Tibial nerve (tissue), 4 donors: ENCODE data around the gene GALNS. TPM values are rescaled to one million over a fixed set of nuclear protein-coding genes. Genes with fewer than 3 reads are reported as not detected.

Experiments
- DNase-seq, 2 donors: peaks; one replicate each; pipeline ENCODE4 v3.0.0-alpha.2; 2019; ENCODE audit warnings: low spot score in 2 of 2
- H3K27ac ChIP-seq, 4 donors: fragments of 200-600 bp; sonication (generic) in 3 of 4; one replicate each; pipeline ENCODE4 v1.5.1; 2017 to 2019; ENCODE audit warnings: mild to moderate bottlenecking in 1 of 4
- H3K27me3 ChIP-seq, 2 donors: fragments of 200-600 bp; sonication (generic) in 1 of 2; one replicate each; pipeline versions ENCODE4 v1.5.1 to v1.6.0; 2017 to 2019
- H3K36me3 ChIP-seq, 3 donors: fragments of 200-600 bp; sonication (generic); one replicate each; pipeline ENCODE4 v1.5.1; 2018 to 2019
- H3K4me1 ChIP-seq, 4 donors: fragments of 200-600 bp; sonication (generic) in 3 of 4; one replicate each; pipeline ENCODE4 v1.5.1; 2017 to 2019
- H3K4me3 ChIP-seq, 4 donors: fragments of 200-600 bp; sonication (generic) in 3 of 4; one replicate each; pipeline ENCODE4 v1.5.1; 2017 to 2019; ENCODE audit warnings: mild to moderate bottlenecking in 1 of 4, moderate library complexity in 1 of 4
- H3K9me3 ChIP-seq, 4 donors: fragments of 200-600 bp; sonication (generic) in 3 of 4; one replicate each; pipeline ENCODE4 v1.5.1; 2017 to 2019
- EP300 ChIP-seq, 2 donors: sonication (generic); formaldehyde crosslinking; IDR thresholded peaks; one replicate each; pipeline ENCODE4 v1.6.1; 2017; ENCODE audit warnings: antibody characterized with exemption in 2 of 2, mild to moderate bottlenecking in 1 of 2
- POLR2A ChIP-seq, 2 donors: fragments of 450-650 bp; IDR thresholded peaks; one replicate each; pipeline ENCODE4 v1.6.1; 2017; ENCODE audit warnings: antibody characterized with exemption in 2 of 2, mild to moderate bottlenecking in 2 of 2, moderate library complexity in 2 of 2
- WGBS, 2 donors: methylation state at CpG; one replicate each; pipeline ENCODE4 v1.1.5; 2018; 5-methylcytosine and 5-hydroxymethylcytosine counted together
- total RNA-seq, 4 donors: library from RNA; depleted of rRNA; stranded (reverse); fragments of >200 nt; gene quantifications; one replicate each; pipeline ENCODE4 v1.1.0, GENCODE V29; 2016
- TF ChIP-seq, protein P1 (sequence below), 5 experiments: fragments of 200-600 bp in 3 of 5; fragments of 450-650 bp in 2 of 5; sonication (generic) in 3 of 5; IDR thresholded peaks; one replicate each; pipeline ENCODE4 v1.5.1; 2016 to 2019; ENCODE audit warnings: antibody characterized with exemption in 5 of 5, mild to moderate bottlenecking in 3 of 5, moderate library complexity in 2 of 5

The GALNS gene
- total RNA-seq, 4 donors from 2014 or later = 15.1 to 80.1 (median 43.2) TPM

DNA sequence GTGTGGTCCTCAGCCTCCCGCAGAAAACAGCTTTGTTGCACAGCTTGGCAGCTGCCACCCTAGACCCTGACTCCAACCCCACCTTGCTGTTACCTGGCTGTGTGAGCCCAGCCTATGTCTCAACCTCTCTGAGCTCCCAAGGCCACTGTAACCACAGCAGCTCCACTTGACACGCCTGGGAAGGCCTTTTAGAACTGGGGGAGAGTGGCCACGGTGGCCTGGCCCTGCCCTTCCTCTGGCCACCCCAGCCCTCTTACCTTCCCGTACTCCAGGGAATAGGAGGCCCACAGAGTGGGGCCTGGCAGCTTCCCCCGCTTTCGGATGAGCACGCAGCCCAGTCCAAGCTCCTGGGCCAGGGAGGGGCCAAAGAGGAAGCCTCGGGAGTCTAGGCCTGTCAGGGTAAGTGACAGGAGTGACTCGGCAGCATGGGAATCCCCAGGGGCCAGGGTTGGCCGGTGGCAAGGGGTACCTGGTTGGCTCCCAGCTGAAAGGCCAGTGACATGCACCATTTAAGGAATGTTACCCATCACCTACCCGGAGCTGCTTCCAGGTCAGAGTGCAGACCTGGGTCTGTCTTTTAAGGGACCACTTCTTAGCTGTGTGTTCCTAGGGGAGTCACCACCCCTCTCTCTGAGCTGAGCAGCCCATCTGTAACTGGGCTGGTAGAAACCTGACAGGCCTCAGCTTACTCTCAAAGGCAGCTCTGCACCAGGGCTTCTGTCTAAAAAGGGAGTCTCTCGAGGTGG, 46.4 kb downstream of the GALNS start:
- Histone ChIP-seq H3K36me3 (peaks cover 0 to 34% (median 0%) of the 10 kb centered on the region in 3 donors), H3K27me3 (no peaks in the 10 kb centered on the region), H3K4me1 (peaks cover 0 to 35% (median 26%) of the 10 kb centered on the region in 4 donors), H3K27ac (peak overlapping the region; percentile 84 to 95 (median 93)), H3K4me3 (peak overlapping the region; percentile 76 to 86 (median 81)), H3K9me3 (no peaks in the 10 kb centered on the region)
- TF ChIP-seq POLR2A (IDR thresholded peaks at IDR 0.05) = no peak
- no peak for TF ChIP-seq EP300 (IDR thresholded peaks at IDR 0.05)
- TF ChIP-seq, protein P1, sequence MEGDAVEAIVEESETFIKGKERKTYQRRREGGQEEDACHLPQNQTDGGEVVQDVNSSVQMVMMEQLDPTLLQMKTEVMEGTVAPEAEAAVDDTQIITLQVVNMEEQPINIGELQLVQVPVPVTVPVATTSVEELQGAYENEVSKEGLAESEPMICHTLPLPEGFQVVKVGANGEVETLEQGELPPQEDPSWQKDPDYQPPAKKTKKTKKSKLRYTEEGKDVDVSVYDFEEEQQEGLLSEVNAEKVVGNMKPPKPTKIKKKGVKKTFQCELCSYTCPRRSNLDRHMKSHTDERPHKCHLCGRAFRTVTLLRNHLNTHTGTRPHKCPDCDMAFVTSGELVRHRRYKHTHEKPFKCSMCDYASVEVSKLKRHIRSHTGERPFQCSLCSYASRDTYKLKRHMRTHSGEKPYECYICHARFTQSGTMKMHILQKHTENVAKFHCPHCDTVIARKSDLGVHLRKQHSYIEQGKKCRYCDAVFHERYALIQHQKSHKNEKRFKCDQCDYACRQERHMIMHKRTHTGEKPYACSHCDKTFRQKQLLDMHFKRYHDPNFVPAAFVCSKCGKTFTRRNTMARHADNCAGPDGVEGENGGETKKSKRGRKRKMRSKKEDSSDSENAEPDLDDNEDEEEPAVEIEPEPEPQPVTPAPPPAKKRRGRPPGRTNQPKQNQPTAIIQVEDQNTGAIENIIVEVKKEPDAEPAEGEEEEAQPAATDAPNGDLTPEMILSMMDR (IDR thresholded peaks at IDR 0.05) = no peak
- 17 to 20% methylated on average over 8 to 12 of the region's 12 CpGs for WGBS, 2 donors
- DNase-seq = no peak

DNA sequence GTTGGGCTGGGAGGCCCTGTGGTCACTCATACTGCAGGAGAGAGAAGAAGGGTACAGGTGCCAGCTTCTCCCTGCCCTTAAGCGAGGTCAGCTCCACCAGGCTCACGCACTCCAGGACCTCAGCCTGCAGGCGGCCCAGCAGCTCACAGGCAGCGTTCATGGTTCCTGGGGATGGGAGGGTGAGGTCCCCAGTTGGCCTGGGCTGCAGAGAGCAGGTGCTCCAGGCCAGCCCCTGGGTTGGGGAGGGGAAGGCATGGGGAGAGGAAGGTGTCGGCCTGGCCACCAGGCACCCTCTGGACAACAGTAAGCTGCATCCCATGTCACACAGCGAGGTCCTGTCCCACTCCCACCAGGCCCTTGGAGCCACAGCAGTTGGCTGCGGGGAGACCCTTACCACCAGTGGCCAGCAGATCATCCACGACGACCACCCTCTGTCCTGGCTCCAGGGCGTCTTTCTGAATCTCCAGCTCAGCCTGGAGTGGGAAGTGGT, 47.0 kb downstream of the GALNS start:
- Histone ChIP-seq H3K27ac (peak overlapping the region; percentile 84 to 95 (median 93)), H3K4me3 (no peak overlapping the region), H3K27me3 (no peaks in the 10 kb centered on the region), H3K36me3 (peaks cover 0 to 34% (median 0%) of the 10 kb centered on the region in 3 donors), H3K4me1 (peaks cover 0 to 40% (median 27%) of the 10 kb centered on the region in 4 donors), H3K9me3 (no peaks in the 10 kb centered on the region)
- 68 to 75% methylated on average over 8 of the region's 10 CpGs for WGBS, 2 donors
- TF ChIP-seq EP300 (IDR thresholded peaks at IDR 0.05) = no peak
- TF ChIP-seq POLR2A (IDR thresholded peaks at IDR 0.05) = no peak
- TF ChIP-seq, protein P1 (IDR thresholded peaks at IDR 0.05) = no peak
- no peak for DNase-seq

DNA sequence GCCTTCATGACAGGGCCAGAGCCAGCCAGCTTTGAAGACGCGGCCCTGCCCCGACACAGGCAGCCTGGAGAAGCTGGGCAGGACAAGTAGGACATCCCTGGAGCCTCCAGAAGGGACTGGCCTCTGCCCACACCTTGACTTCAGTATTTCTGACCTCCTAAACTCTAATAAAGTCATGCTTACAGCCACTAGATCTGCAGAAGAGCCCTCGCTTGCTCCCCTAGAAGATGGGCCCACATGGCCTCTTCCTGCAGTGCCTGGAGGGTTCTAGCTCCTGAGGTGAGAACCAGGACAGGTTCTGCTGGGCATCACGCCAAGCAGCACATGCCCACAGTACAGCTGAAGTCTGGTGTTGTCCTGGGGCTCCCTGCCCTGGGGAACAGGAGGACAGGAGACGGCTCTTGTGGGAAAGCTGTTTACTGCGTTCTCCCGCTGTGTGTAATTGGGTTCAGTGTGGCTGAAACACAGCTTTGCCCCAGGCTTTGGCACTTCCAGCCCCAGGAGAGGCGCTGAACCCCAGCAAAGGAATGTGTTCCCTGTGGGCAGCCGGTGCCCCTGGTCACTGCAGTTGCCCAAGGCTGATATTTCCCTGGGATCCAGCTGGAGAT, 47.6 kb downstream of the GALNS start:
- Histone ChIP-seq H3K4me3 (no peak overlapping the region), H3K36me3 (peaks cover 0 to 34% (median 0%) of the 10 kb centered on the region in 3 donors), H3K4me1 (peaks cover 0 to 45% (median 33%) of the 10 kb centered on the region in 4 donors), H3K27ac (no peak overlapping the region), H3K27me3 (no peaks in the 10 kb centered on the region), H3K9me3 (no peaks in the 10 kb centered on the region)
- 84 to 89% methylated on average over 7 to 9 of the region's 10 CpGs for whole genome bisulfite sequencing, 2 donors
- TF ChIP-seq EP300 (IDR thresholded peaks at IDR 0.05) = no peak
- DNase-seq = no peak

DNA sequence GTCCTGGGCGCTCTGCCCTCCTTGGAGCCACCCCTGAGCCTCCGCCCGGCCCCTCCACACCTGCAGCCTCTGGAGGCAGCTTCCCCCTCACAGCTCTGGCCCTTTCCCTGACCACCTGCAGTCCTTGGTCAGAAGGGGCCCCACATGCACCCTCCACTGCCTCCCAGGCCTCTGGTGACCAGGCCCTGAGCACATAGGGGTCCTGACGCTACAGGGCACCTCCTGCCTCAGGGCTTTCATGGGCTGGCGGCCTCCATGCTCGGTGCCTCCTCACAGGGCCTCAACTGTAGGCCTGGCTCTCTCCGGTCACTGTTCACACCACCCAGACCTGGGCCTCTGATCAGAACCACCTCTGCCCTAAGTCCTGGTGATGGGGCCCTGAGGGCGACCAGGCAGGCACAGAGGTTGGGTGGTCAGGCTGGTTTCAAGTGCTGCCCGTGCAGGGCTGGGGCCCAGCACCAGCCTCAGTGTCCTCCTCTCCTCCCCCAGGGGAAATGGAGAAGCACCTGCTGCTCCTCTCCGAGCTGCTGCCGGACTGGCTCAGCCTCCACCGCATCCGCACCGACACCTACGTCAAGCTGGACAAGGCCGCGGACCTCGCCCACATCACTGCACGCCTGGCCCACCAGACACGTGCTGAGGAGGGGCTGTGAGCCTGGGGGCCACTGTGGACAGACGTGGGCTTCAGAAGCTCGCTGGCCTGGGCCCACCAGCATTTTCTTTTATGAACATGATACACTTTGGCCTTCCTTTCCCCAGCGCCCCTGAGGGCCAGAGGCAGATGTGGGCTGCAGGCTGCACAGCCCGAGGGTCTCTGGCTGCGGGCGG, 48.9 kb downstream of the GALNS start:
- H3K4me3 ChIP-seq = no peak overlapping the region
- 84 to 89% methylated on average over 19 to 26 of the region's 26 CpGs for WGBS, 2 donors
- no peaks in the 10 kb centered on the region for H3K27me3 ChIP-seq
- peaks cover 0 to 47% (median 33%) of the 10 kb centered on the region in 4 donors for H3K4me1 ChIP-seq
- no peaks in the 10 kb centered on the region for H3K9me3 ChIP-seq
- H3K27ac ChIP-seq = no peak overlapping the region
- no peak for DNase-seq
- peaks cover 0 to 34% (median 0%) of the 10 kb centered on the region in 3 donors for H3K36me3 ChIP-seq
- TF ChIP-seq, protein P1 (IDR thresholded peaks at IDR 0.05) = no peak
- no peak for TF ChIP-seq POLR2A (IDR thresholded peaks at IDR 0.05)
- no peak for TF ChIP-seq EP300 (IDR thresholded peaks at IDR 0.05)

DNA sequence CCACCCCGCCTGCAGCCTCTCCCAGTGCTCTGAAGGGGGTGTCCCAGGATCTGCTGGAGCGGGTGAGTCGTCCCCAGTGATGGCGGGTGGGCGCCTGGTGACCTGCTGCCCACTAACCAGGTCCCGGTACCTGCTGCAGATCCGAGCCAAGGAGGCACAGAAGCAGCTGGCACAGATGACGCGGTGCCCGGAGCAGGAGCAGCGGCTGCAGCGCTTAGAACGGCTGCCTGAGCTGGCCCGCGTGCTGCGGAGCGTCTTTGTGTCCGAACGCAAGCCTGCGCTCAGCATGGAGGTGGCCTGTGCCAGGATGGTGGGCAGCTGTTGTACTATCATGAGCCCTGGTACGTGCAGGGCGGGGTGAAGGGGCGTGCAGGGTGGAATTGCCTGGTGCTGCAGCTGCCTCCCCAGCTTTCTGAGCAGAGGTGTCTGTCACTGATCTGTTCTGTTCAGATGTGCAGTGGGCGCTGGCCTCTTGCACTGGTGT, 49.6 kb downstream of the GALNS start:
- TF ChIP-seq POLR2A (IDR thresholded peaks at IDR 0.05) (no peak), EP300 (IDR thresholded peaks at IDR 0.05) (no peak)
- TF ChIP-seq, protein P1 (IDR thresholded peaks at IDR 0.05) = no peak
- H3K27ac ChIP-seq = no peak overlapping the region
- 82 to 89% methylated on average over 19 to 22 of the region's 24 CpGs for WGBS, 2 donors
- DNase-seq = no peak
- peaks cover 0 to 47% (median 28%) of the 10 kb centered on the region in 4 donors for H3K4me1 ChIP-seq
- H3K36me3 ChIP-seq = peaks cover 0 to 34% (median 0%) of the 10 kb centered on the region in 3 donors
- no peaks in the 10 kb centered on the region for H3K27me3 ChIP-seq
- H3K9me3 ChIP-seq = no peaks in the 10 kb centered on the region
- H3K4me3 ChIP-seq = no peak overlapping the region
